Endothelial cell of umbilical vein (primary cell): ENCODE data around the gene CLIP1.

Source experiments
- POLR2A ChIP-seq: IDR thresholded peaks from 2 replicates; pipeline ENCODE4 v1.6.1; 2012; ENCODE audit warnings: low read depth, mild to moderate bottlenecking, control low read depth, low read length
- TF ChIP-seq, protein P1 (sequence below), 2 donors: IDR thresholded peaks; 1 replicate in 1 of 2; 2 replicates in 1 of 2; pipeline ENCODE4 v1.5.1; 2011; ENCODE audit warnings: low read length in 2 of 2, mild to moderate bottlenecking in 2 of 2, moderate library complexity in 2 of 2, control low read depth in 1 of 2, inconsistent platforms in 1 of 2, low read depth in 1 of 2; ENCODE audit not compliant: insufficient read depth in 1 of 2; ENCODE audit errors: extremely low read depth in 1 of 2

DNA sequence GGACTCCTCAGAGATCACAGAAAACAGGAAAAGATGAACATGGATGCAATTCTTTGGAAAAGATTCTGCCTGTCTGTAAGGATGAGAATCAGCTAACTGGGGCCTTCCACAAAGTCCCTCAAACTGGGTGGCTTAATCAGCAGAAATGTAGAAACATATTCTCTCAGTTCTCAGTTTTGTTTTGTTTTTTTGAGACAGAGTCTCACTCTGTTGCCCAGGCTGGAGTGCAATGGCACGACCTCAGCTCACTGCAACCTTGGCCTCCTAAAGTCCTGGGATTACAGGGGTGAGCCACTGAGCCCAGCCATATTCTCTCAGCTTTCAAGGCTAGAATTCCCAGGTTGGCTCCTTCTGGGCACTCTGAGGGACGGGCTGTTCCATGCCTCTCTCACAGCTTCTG lies 38.2 kb upstream of the CLIP1 start:
- TF ChIP-seq, protein P1, sequence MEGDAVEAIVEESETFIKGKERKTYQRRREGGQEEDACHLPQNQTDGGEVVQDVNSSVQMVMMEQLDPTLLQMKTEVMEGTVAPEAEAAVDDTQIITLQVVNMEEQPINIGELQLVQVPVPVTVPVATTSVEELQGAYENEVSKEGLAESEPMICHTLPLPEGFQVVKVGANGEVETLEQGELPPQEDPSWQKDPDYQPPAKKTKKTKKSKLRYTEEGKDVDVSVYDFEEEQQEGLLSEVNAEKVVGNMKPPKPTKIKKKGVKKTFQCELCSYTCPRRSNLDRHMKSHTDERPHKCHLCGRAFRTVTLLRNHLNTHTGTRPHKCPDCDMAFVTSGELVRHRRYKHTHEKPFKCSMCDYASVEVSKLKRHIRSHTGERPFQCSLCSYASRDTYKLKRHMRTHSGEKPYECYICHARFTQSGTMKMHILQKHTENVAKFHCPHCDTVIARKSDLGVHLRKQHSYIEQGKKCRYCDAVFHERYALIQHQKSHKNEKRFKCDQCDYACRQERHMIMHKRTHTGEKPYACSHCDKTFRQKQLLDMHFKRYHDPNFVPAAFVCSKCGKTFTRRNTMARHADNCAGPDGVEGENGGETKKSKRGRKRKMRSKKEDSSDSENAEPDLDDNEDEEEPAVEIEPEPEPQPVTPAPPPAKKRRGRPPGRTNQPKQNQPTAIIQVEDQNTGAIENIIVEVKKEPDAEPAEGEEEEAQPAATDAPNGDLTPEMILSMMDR (IDR thresholded peaks at IDR 0.05; ENCODE audit: extremely low read depth in 1 of 2, insufficient read depth in 1 of 2, low read depth in 1 of 2, low read length in 2 of 2), result no peak
- no peak for TF ChIP-seq POLR2A
